DOHH2 (cell line): ENCODE measurements around the gene NELFCD.

ENCODE experiments used
- EZH2phosphoT487 ChIP-seq: fragments of 200-600 bp; sonication (generic); IDR thresholded peaks from 2 replicates; pipeline ENCODE4 v1.6.1; 2017; ENCODE audit warnings: borderline replicate concordance, mild to moderate bottlenecking, antibody characterized with exemption, low read length, moderate library complexity, mixed read lengths
- TF ChIP-seq, protein P1 (sequence below): fragments of 200-600 bp; sonication (generic); IDR thresholded peaks from one replicate; pipeline ENCODE4 v1.5.1; 2014; ENCODE audit warnings: antibody characterized with exemption, mild to moderate bottlenecking, low read depth, low read length; ENCODE audit not compliant: poor library complexity, severe bottlenecking

DNA sequence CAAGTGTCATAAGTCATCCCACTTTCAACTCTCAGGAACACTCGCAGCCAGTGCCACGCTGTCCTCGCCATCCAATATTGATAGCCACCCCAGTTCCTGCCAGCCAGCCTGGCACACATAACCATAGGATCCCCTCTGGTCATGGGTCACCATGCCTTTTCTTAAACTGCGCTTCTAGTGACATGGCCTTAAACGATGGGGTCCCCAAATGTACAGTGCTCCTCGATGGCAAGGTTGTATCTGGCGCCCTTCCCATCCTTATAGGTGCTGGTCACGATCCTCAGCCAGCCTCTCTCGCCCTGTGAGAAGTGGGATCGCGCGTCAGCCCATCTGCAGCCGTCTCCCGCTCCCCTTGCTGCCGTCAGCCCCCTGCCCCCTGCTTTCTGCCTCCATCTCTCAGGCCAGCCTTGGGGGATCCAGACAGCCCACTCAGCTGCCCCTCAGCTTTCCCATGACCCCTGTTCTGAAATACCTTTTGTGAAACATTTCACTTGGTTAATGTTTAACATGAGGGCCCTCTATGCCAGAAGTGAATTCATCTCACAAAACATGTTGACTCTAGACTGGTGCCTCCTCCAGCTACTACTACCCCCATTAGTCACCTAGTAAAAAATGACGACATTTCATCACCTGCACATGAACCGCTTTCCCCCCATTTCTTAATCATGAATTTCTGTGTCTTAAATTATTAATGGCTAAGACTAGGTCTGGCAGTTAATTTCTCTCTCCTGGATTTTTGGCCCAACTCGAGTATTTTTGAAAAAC is 14.6 kb downstream of the NELFCD start:
- TF ChIP-seq, protein P1, sequence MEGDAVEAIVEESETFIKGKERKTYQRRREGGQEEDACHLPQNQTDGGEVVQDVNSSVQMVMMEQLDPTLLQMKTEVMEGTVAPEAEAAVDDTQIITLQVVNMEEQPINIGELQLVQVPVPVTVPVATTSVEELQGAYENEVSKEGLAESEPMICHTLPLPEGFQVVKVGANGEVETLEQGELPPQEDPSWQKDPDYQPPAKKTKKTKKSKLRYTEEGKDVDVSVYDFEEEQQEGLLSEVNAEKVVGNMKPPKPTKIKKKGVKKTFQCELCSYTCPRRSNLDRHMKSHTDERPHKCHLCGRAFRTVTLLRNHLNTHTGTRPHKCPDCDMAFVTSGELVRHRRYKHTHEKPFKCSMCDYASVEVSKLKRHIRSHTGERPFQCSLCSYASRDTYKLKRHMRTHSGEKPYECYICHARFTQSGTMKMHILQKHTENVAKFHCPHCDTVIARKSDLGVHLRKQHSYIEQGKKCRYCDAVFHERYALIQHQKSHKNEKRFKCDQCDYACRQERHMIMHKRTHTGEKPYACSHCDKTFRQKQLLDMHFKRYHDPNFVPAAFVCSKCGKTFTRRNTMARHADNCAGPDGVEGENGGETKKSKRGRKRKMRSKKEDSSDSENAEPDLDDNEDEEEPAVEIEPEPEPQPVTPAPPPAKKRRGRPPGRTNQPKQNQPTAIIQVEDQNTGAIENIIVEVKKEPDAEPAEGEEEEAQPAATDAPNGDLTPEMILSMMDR: no peak
- no peak for TF ChIP-seq EZH2phosphoT487
